ENCODE data around the gene ADAMTS5.

ADAMTS5 gene

DNA sequence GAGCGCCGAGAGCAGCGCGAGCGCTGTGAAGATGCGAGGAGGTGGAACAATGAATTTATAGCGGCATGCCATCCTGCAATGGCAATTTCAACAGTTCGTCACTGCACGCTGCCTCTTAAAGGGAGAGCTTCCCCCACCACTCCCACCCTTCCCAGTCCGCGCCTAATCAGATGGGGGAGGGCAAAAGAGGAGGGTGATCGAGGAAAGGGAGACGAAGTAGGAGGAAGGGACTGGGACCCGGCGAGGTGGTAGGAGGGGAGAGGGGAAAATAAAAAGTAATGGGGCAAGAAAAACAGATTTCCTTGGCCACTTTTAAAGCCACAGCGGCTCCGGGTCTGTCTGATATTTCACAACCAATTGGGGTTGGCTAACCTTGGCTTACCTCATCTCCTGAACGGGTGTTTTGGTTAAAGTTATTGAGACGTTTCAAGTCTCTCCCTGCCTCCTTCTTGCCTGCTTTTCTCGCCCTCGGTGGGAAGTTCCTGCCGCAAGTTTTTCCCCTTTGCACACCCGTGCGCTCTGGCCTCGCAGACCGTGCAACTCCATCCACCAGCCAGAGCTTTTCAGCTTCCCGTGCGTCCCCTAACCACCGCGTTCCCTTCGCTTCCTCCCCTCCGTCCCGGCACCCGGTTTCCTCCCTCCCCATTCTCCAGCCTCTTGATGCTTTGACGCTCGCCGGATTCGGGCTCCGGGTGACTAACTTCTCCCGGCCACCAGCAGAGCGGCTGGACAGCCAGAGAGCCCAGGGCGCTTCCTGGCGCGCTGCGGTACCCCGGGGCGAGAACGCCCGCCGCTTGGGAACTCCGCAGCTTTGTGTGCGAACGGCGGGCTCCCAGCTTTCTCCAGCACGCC, at the start of gene ADAMTS5:
Gene ADAMTS5, minus strand, starts transcription at position 27 of the 852 bp plus-strand sequence. CDS start 697 bp downstream, outside the sequence.
- Histone ChIP-seq H3K4me3 (peak within 1 kb of the TSS; percentile 39 to 53 (median 43)), H3K27ac (peak within 1 kb of the TSS in 20 of 21 experiments; percentile 25 to 82 (median 69))

DNA sequence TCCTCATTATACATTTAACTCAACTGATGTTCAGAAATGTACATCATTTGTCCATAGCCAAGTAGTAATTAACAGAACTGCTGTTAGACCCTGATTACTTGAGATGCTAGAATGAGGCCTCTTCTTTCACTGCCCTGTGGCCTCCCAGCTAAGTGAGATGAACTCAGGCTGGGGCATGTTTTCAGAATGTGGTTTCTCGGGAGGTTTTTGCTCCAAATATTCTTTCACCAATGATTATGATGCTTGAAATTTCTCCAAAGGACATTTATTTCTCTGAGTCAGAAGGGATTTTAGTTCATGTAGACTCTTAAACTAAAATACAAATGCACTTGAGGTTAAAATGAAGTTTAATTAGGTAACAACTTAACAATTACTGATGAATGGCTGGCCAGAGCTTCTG, 34.6 kb upstream of the ADAMTS5 start:
- Histone ChIP-seq H3K27ac (no peak overlapping the region), H3K4me3 (no peak overlapping the region)

DNA sequence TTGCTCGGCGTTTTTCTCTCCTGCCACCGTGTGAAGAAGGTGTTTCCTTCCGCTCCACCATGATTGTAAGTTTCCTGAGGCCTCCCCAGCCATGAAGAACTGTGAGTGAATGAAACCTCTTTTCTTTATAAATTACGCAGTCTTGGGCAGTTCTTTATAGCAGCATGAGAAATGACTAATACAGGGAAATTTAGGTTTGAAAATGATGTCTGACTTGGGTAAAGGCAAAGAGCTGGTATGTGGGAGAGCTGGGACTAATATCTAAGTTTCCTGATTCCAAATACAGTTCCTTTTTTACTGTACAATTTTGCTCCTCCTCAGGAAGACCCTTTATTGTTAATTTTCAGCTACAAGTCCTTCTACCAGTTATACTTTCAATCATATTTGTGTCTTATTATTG, 16.7 kb upstream of the ADAMTS5 start:
- no peak overlapping the region for H3K4me3 ChIP-seq

DNA sequence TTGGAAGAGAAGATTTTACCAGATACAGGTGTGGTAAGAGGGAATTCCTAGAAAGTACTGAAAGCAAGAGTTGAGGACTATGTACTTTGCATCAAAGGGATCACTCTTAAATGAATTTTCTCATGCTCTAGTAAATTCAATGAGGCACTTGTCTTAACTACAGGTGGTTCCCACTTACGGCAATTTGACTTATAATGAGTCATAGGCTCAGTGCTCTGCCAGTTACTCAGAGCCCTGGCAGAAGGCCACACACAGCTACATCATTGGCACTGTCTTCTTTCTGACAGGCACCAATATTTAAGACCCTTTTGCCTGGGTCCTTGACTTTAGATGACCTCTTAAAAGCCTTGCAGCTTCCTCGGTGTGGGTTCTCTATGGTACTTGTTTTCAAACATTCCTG, 15.9 kb upstream of the ADAMTS5 start:
- no peak overlapping the region for H3K4me3 ChIP-seq
- no peak overlapping the region for H3K27ac ChIP-seq

More for the DNA sequence above, 16.7 kb upstream of the ADAMTS5 start:
- H3K27ac ChIP-seq = no peak overlapping the region

DNA sequence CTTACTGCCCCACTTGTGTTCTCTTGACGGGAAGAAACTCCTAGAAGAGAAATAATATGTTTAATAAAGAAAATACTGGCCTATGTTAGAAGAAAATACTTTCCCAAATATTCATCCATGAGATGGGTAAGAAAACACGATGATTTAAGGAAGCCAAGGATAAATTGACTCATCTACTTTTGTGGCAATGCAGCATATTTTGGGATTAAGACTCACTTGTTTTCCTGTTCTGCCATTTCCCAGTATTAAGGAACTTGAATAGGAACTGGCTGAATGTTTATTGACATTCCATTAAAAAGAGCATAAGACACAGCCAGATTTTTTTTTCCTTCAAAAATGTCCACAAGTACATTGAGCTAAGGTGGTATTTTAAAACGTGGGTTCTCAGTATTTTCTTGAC, 10.9 kb upstream of the ADAMTS5 start:
- H3K27ac ChIP-seq = no peak overlapping the region
- H3K4me3 ChIP-seq = no peak overlapping the region

DNA sequence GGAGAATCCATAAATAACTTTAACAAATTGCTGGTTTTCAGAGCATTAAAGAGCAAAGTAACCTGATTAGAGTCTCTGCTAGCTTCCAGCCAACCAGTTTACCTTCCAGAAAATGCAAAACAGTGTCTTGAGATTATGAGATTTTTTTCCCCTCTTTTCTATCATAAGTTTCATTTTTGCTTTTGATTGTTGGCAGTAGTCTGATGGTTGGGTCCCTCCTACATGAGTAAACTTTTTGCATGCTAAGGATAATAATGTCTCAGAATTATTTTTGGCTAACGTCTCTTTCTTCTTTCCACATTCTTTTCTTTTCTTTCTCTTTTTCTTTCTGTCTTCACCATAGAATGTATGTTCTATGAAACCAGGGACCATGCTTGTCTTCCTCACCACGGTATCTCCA, 6.3 kb upstream of the ADAMTS5 start:
- Histone ChIP-seq H3K27ac (no peak overlapping the region), H3K4me3 (no peak overlapping the region)

DNA sequence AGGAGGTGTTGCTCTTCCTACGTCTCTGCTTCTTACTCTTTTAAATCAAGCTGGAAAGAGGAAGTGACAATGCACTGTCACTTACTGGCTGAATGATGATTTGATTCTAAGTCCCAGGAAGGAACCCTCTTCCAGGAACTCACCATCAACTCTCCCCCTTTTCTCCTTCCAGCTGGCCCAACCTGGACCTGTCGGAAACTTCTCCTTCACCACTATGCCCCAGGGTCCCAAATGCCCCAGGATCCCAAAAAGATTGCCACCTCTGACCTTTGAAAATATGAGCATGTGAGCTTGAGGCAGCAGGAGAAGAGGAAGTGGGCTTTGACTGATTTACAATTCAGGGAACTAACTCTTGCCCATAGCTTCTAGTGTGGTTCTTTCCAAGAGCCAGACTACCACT, 5.3 kb upstream of the ADAMTS5 start:
- Histone ChIP-seq H3K4me3 (no peak overlapping the region), H3K27ac (no peak overlapping the region)

DNA sequence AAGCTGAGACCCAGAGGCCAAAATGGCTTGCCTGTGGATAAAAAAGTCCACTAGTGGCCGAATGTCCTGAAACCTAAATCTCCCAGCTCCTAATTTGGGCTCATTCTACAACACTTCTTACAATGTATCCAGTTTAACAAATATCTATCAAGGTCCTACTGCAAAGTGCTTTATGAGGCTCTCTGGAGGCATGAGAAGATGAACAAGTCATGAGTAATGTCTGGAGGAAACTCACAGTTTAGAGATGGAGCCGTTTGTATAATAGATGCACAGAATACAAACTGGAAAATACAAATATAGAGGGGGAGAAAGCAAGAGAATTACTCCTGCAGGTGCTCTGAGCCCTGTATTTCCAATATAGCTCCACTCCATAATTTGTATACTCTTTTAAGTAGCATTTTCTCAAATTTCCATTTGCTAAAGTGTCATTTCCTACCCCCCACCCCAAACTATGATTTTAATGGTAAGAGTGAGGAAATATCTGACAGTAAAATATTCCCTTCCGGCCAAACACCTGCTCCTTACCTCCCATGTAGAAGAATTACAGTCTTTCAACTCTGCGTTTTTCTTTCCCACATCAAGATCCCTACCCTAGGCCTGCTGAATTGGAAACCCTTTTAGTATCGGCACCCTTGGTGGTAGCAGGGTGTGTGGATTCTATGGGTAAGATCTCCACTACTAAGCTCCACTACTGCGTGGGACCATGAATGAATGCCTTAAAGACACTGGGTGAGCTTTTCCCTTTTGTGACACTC, 3.3 kb upstream of the ADAMTS5 start:
- no peak overlapping the region for H3K27ac ChIP-seq
- H3K4me3 ChIP-seq = no peak overlapping the region

DNA sequence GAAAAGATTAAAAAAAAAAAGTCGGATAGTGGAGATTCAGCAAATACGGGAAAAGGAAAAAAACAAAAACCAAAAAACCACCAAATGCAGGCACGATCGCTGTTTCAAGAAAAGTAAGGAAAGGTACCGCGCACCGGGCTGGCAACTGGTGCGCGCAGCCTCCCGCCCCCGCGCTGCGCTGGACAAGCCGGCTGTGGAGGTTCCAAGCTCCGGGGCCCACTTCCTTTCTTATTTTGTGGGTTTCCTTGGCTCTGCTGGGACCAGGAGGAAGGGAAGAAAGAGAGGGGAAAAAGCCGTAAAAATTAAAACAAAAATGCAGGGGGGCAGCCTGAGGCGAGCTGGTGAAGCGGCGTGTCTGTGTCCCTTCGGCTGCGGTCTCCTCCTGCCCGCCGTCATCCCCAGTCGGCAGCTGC, 233 bp downstream of the ADAMTS5 start:
- Histone ChIP-seq H3K27ac (peak overlapping the region in 20 of 21 experiments; percentile 25 to 82 (median 69)), H3K4me3 (peak overlapping the region; percentile 39 to 53 (median 43))

DNA sequence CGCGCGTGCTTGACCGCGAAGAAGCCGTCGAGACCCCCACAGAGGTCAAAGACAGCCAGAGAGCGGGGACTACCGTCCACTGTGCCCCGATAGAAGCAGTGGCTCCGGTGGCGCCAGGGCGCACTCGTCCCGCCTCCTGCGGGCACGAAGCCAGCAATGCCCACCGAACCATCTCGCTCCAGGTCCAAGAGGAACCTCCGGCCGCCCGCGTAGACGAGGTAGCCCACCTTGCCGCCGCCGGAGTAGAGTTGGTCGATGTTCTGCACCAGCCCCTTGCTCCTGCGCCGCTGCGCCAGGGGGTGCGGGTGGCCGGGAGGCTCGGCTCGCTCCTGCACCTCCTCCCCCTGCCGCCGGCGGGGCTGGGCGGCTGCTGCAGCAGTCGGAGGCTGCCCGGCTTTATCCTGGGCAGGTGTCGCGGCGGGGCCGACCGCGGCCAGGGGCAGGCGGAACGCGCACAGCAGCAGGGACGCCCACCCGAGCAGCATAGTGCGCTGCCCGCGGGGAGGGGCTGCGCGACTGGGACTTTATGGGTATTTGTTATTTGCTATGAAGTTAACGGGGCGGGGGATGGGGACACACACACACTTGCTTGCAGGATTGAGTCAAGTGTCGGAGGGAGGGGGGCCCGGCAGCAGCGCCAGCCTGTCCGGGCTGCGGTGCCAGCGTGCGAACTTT, 844 bp downstream of the ADAMTS5 start:
- H3K4me3 ChIP-seq = peak overlapping the region; percentile 39 to 53 (median 43)
- peak overlapping the region in 18 of 21 experiments; percentile 25 to 82 (median 70) for H3K27ac ChIP-seq

DNA sequence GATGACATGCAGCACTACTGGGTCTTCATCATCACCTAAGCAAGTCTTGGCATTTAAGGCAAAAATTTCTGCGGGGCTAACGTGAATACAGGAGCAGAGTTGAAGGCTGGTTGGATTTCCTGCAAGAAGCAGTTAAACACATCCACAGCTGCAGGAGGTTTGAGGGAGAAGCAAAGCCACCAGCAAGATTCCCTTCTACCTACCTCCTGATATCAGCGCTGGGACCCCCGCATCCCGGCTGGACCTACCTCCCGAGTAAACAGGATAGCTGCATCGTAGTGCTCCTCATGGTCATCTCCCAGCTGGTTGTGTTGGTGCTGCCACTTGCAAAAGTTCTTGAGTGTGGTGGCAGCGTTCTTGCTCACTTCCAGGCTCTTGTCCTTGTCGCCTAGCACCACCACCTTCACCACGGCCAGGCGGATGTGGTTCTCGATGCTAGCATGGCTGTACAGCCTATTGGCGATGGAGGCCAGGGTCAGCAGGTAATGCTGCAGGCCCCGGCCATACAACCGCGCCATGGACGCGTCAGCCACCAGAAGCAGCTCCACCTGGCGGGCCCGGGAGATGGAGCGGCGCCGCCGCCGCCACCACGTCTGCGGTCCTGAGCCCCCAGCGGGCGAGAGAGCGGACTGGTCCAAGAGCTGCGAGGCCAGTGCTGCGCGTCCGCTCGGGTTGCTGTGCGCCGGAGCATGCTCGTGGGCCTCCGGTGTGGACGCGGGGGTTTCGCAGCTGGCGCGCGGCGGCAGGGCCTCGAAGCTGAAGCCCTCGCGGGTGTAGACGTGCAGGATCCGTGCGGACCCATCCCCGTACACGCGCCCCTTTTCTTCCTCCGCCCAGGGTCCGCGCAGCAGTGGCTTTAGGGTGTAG, 1.6 kb downstream of the ADAMTS5 start:
- Histone ChIP-seq H3K4me3 (peak overlapping the region; percentile 39 to 53 (median 43)), H3K27ac (peak overlapping the region in 18 of 21 experiments; percentile 25 to 82 (median 70))

DNA sequence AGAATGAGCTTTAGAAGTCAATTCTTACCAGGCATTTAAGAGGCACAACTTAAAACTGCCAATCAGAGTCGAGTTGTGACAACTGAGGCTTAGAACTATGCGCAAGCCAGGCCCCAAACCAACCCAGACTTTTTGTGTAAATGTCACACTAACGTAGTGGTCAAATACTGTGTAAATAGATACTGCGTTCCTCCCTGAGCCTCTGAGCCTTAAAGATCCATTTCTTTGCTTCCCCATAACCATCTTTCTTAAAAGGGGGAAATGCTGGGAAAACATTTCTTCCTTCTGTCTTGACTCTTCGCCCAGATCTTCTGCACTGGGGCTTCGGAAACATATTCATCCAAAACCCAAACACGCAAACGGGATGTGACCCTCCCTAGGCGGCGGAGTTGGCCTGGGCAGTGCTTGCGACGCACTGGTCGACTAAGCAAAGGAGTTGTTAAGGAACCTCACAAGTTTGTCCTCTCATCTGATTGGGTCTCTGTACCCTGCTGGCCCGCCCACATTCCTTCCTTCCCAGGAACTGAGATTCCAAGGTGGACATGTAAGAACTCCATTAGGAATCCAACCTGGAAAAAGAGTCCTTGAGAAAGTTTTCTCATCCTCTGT, 2.6 kb downstream of the ADAMTS5 start:
- Histone ChIP-seq H3K4me3 (peak overlapping the region in 6 of 7 experiments; percentile 40 to 53 (median 44)), H3K27ac (peak overlapping the region in 19 of 21 experiments; percentile 5 to 82 (median 64))

DNA sequence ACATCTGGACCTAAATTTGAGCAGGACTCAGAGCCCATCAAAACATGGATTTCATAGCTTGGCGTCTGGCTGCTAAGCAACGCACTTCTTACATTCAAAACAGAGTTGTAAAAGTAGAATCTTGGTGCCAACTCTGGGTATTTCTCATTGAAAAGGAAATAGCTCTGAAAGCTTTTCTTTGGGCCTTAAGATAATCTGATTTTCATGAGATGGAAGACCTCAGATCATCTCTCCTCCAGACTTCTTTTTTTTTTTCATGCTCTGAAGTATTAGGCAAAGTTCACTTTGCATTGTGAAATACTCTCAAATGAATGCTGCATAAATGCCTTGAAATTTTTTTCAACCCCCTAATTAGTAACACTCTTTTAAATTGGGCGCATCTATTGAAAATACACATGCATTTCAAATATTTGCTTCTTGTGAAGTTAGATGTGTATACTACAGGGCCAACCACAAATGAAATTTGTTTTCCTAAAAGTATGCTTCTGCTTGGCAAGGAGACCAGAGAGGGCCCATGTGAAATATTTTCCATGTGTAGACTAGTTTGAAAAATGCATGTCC, 4.2 kb downstream of the ADAMTS5 start:
- peak overlapping the region in 1 of 7 experiments; percentile 3 for H3K4me3 ChIP-seq
- H3K27ac ChIP-seq = peak overlapping the region in 7 of 21 experiments; percentile 1 to 57 (median 8)

DNA sequence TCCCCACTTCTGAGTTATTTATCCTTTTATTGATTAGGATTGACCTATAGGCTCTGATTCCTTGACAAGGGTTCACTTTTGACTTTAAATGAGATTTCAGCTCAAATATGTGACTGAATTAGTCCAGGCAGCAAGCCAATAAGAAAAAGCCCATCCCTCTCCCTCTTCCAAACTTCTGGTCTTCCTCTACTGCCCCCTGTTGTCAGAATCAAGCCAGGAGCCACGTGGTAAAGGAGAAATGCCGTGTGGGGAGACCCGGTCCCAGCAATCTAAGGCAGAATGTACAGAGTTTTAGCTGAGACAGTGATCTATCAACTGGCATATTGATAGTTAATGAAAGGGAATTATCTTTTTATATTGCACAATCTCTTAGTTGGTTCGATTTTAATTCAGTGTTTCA, 5.2 kb downstream of the ADAMTS5 start:
- H3K4me3 ChIP-seq = no peak overlapping the region
- H3K27ac ChIP-seq = peak overlapping the region in 9 of 21 experiments; percentile 4 to 58 (median 25)

DNA sequence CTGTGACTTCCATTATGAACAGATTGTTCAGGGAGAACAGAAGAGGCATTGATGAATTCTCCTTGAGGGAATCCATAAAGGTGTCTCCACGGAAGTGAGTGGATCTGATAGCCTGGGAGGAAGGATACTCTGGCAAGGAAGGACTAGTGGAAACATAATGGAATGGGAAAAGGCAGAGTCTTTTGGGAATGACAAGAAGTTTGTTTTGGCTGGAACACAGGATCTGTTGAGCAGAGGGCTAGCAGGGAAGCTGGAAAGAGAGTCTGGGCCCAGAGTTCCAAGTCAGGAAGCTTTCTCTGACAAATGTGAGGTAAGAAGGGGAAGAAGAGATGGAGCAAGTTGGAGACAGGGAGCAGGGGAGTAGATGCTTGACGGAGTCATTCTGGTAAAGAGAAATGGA, 8.1 kb downstream of the ADAMTS5 start:
- no peak overlapping the region for H3K4me3 ChIP-seq
- H3K27ac ChIP-seq = peak overlapping the region in 1 of 21 experiments; percentile 9

DNA sequence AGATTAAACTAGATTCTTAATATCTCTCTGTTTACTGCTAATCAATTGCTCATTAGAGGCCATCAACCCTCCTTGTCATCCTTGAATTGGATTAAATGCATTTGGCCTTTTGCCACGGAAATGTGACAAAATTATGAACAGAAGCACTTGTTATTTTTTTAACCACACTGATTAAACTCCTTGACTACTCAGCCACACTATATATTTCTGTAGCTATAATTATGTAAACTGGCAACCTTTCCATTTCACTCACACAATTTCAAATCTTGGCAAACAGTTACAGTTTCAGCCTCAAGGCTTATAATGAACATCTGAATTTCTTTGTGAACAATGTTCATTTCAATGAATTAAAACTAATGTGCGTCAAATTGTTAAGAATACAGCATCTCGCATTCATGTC, 10.1 kb downstream of the ADAMTS5 start:
- Histone ChIP-seq H3K27ac (no peak overlapping the region), H3K4me3 (no peak overlapping the region)

DNA sequence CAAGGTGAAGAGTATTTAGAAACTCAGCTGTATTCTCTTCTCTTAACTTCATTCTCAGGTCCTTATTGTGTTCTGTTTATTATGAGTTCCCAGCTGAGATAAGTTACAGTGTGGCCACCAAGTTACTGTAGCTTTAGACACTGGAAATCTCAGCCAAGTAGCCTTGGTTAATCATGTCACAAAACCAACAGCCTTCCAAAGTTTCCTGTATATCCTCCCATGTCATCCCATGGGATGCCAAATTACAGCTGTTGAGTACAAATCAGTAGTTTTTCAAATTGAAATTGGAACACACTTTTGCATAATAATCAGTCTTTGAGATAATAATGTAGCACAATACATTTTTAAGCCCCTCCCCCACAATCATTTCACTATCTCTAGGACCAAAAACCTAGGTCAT, 10.7 kb downstream of the ADAMTS5 start:
- Histone ChIP-seq H3K27ac (no peak overlapping the region), H3K4me3 (no peak overlapping the region)

DNA sequence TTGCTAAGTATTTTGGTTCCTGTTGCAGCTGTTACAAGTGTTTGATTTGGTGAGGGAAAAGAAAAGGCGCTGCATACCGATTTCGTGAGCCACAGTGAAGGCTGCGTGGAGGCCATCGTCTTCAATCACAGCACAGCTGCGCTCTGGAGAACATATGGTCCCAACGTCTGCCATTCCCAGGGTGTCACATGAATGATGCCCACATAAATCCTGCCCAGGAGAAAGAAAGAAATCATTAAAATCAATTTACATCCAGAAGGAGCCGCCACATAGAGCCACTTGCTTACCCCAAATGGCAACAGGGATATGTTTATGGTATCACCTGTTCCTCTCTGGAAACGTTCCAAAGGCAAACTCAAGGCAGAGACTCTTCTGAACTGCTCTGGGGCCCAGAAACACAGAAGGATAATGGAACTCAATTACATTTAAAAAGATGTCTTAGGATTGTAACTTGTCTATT, 12.2 kb downstream of the ADAMTS5 start:
- Histone ChIP-seq H3K27ac (peak overlapping the region in 1 of 21 experiments; percentile 18), H3K4me3 (no peak overlapping the region)

All from skin epidermis (tissue), 12 donors.